ENCODE measurements around the gene FOXL3. TPM values are rescaled to one million over a fixed set of nuclear protein-coding genes. Genes with fewer than 3 reads are reported as not detected.

The FOXL3 gene
- total RNA-seq, 3 donors from 2014 or later (not counting 1 experiment from before 2014, with no cell fraction given) = not detected

DNA sequence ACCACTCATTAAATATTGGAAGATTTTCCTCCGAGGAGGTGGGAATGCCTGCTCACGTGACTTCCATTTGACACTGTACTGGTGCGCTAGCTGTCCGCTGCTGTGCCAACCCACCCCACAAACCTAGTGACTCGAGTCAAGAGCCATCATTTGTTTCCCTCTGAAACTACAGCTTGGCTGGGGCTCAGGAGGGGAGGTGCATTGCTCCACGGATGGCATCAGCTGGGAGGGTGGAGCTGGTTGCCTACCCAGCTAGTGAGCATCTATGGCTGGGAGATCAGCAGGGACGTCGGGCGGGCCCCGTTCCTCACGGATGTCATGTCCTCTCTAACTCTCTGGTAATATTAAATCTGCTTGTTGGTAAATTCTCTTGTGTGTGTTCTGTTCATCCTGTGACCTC, 9.5 kb upstream of the FOXL3 start:
- Mint-ChIP-seq H3K27ac (no peak overlapping the region), H3K9me3 (no peaks in the 10 kb centered on the region), H3K36me3 (no peaks in the 10 kb centered on the region), H3K4me3 (no peak overlapping the region), H3K27me3 (ENCODE audit: low read depth in 2 of 2) (peaks cover 8 to 14% of the 10 kb centered on the region in 2 donors), H3K4me1 (no peaks in the 10 kb centered on the region)
- Histone ChIP-seq H3K4me3 (ENCODE audit: low read length) (no peak overlapping the region), H3K27ac (ENCODE audit: low read length) (no peak overlapping the region), H3K4me1 (ENCODE audit: control insufficient read depth, insufficient read depth, low read length) (no peaks in the 10 kb centered on the region), H3K27me3 (ENCODE audit: control insufficient read depth, insufficient read depth, low read length) (no peaks in the 10 kb centered on the region), H3K36me3 (ENCODE audit: control insufficient read depth, insufficient read depth, low read length) (no peaks in the 10 kb centered on the region), H3K9me3 (ENCODE audit: control insufficient read depth, insufficient read depth, low read length) (no peaks in the 10 kb centered on the region)
- ATAC-seq (no peak), DNase-seq (no peak)
- WGBS (ENCODE audit: insufficient coverage) = 82% methylated on average over 11 of the region's 11 CpGs
- TF ChIP-seq, protein P1, sequence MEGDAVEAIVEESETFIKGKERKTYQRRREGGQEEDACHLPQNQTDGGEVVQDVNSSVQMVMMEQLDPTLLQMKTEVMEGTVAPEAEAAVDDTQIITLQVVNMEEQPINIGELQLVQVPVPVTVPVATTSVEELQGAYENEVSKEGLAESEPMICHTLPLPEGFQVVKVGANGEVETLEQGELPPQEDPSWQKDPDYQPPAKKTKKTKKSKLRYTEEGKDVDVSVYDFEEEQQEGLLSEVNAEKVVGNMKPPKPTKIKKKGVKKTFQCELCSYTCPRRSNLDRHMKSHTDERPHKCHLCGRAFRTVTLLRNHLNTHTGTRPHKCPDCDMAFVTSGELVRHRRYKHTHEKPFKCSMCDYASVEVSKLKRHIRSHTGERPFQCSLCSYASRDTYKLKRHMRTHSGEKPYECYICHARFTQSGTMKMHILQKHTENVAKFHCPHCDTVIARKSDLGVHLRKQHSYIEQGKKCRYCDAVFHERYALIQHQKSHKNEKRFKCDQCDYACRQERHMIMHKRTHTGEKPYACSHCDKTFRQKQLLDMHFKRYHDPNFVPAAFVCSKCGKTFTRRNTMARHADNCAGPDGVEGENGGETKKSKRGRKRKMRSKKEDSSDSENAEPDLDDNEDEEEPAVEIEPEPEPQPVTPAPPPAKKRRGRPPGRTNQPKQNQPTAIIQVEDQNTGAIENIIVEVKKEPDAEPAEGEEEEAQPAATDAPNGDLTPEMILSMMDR (IDR thresholded peaks at IDR 0.05) = no peak
- intact Hi-C loops (cut with micrococcal nuclease) = no loop called here

- peaks cover 8 to 18% of the 10 kb centered on the region in 2 donors for H3K27me3 Mint-ChIP-seq (ENCODE audit: low read depth in 2 of 2)
- no peaks in the 10 kb centered on the region for H3K36me3 ChIP-seq (ENCODE audit: control insufficient read depth, insufficient read depth, low read length)
- H3K27ac ChIP-seq (ENCODE audit: low read length) = no peak overlapping the region
- H3K27ac Mint-ChIP-seq = no peak overlapping the region
- H3K4me1 Mint-ChIP-seq = no peaks in the 10 kb centered on the region
- no peaks in the 10 kb centered on the region for H3K4me1 ChIP-seq (ENCODE audit: control insufficient read depth, insufficient read depth, low read length)
- TF ChIP-seq, protein P1 (IDR thresholded peaks at IDR 0.05) = no peak
- H3K36me3 Mint-ChIP-seq = no peaks in the 10 kb centered on the region
- ATAC-seq = no peak
- DNase-seq = no peak
- H3K9me3 Mint-ChIP-seq = no peaks in the 10 kb centered on the region
- H3K4me3 Mint-ChIP-seq = no peak overlapping the region
- H3K4me3 ChIP-seq (ENCODE audit: low read length) = no peak overlapping the region
- no peaks in the 10 kb centered on the region for H3K9me3 ChIP-seq (ENCODE audit: control insufficient read depth, insufficient read depth, low read length)
- intact Hi-C loops (cut with micrococcal nuclease) = no loop called here
- WGBS (ENCODE audit: insufficient coverage) = 96% methylated on average over 5 of the region's 8 CpGs
- H3K27me3 ChIP-seq (ENCODE audit: control insufficient read depth, insufficient read depth, low read length) = no peaks in the 10 kb centered on the region
Observed at GRCh38 chr7:281637-282036, 8.3 kb upstream of the FOXL3 start.

- no peak overlapping the region for H3K27ac ChIP-seq (ENCODE audit: low read length)
- H3K27me3 Mint-ChIP-seq (ENCODE audit: low read depth in 2 of 2) = peaks cover 8 to 20% of the 10 kb centered on the region in 2 donors
- no peak overlapping the region for H3K4me3 ChIP-seq (ENCODE audit: low read length)
- no peaks in the 10 kb centered on the region for H3K4me1 ChIP-seq (ENCODE audit: control insufficient read depth, insufficient read depth, low read length)
- no peaks in the 10 kb centered on the region for H3K27me3 ChIP-seq (ENCODE audit: control insufficient read depth, insufficient read depth, low read length)
- TF ChIP-seq, protein P1 (IDR thresholded peaks at IDR 0.05) = no peak
- no peaks in the 10 kb centered on the region for H3K36me3 Mint-ChIP-seq
- intact Hi-C loops (cut with micrococcal nuclease) = no loop called here
- H3K9me3 Mint-ChIP-seq = no peaks in the 10 kb centered on the region
- H3K36me3 ChIP-seq (ENCODE audit: control insufficient read depth, insufficient read depth, low read length) = no peaks in the 10 kb centered on the region
- DNase-seq (no peak), ATAC-seq (no peak)
- WGBS (ENCODE audit: insufficient coverage) = 93% methylated on average over 25 of the region's 25 CpGs
- no peaks in the 10 kb centered on the region for H3K4me1 Mint-ChIP-seq
- H3K27ac Mint-ChIP-seq = no peak overlapping the region
- no peak overlapping the region for H3K4me3 Mint-ChIP-seq
- no peaks in the 10 kb centered on the region for H3K9me3 ChIP-seq (ENCODE audit: control insufficient read depth, insufficient read depth, low read length)
Observed at GRCh38 chr7:282621-283020, 7.3 kb upstream of the FOXL3 start.
